Liver (tissue), 9 donors: ENCODE results near the gene NSDHL. TPM values are rescaled to one million over a fixed set of nuclear protein-coding genes. Genes with fewer than 3 reads are reported as not detected.

Experiments
- DNase-seq: peaks from one replicate; pipeline ENCODE4 v3.0.0-alpha.2; 2017; ENCODE audit warnings: low spot score
- H3K27ac ChIP-seq, 2 donors: one replicate each; pipeline ENCODE4 v1.7.0; 2013; ENCODE audit warnings: inconsistent platforms in 2 of 2, low read length in 2 of 2, control low read depth in 1 of 2, low read depth in 1 of 2, mild to moderate bottlenecking in 1 of 2
- H3K27me3 ChIP-seq, 4 donors: one replicate each; pipeline versions ENCODE4 v1.6.1 to v1.7.0; 2013; ENCODE audit warnings: low read length in 3 of 4, inconsistent platforms in 1 of 4, mild to moderate bottlenecking in 1 of 4, moderate library complexity in 1 of 4; ENCODE audit not compliant: control insufficient read depth in 4 of 4, insufficient read depth in 4 of 4
- H3K36me3 ChIP-seq, 4 donors: one replicate each; pipeline versions ENCODE4 v1.6.1 to v1.7.0; 2013; ENCODE audit warnings: low read length in 3 of 4, mild to moderate bottlenecking in 3 of 4, low read depth in 1 of 4, moderate library complexity in 1 of 4; ENCODE audit not compliant: control insufficient read depth in 4 of 4, insufficient read depth in 3 of 4
- H3K4me1 ChIP-seq, 4 donors: one replicate each; pipeline versions ENCODE4 v1.6.1 to v1.7.0; 2013; ENCODE audit warnings: low read length in 3 of 4, mild to moderate bottlenecking in 3 of 4, moderate library complexity in 1 of 4; ENCODE audit not compliant: control insufficient read depth in 4 of 4, insufficient read depth in 4 of 4
- H3K4me3 ChIP-seq, 3 donors: one replicate each; pipeline versions ENCODE4 v1.6.1 to v1.7.0; 2013; ENCODE audit warnings: low read length in 3 of 3, control low read depth in 1 of 3, low read depth in 1 of 3, mild to moderate bottlenecking in 1 of 3
- H3K9ac ChIP-seq, 2 donors: one replicate each; pipeline ENCODE4 v1.7.0; 2013; ENCODE audit warnings: low read length in 2 of 2, mild to moderate bottlenecking in 2 of 2, moderate library complexity in 2 of 2, control low read depth in 1 of 2, low read depth in 1 of 2
- H3K9me3 ChIP-seq, 4 donors: one replicate each; pipeline versions ENCODE4 v1.6.1 to v1.7.0; 2013; ENCODE audit warnings: low read length in 3 of 4; ENCODE audit not compliant: control insufficient read depth in 4 of 4
- EGR1 ChIP-seq, 2 donors: IDR thresholded peaks; 2 replicates each; pipeline ENCODE4 v1.6.1; 2016 to 2018; ENCODE audit warnings: antibody characterized with exemption in 2 of 2, low read depth in 2 of 2
- FOXA1 ChIP-seq: IDR thresholded peaks from 2 replicates; pipeline ENCODE4 v1.6.1; 2016; ENCODE audit warnings: antibody characterized with exemption
- FOXA2 ChIP-seq: IDR thresholded peaks from 2 replicates; pipeline ENCODE4 v1.6.1; 2016; ENCODE audit warnings: antibody characterized with exemption
- GABPA ChIP-seq, 2 donors: IDR thresholded peaks in 1 of 2; conservative IDR thresholded peaks in 1 of 2; 2 replicates each; pipeline ENCODE4 v1.6.1; 2016; ENCODE audit warnings: antibody characterized with exemption in 2 of 2, mild to moderate bottlenecking in 1 of 2, moderate library complexity in 1 of 2
- HNF4A ChIP-seq, 2 donors: conservative IDR thresholded peaks; 2 replicates each; pipeline ENCODE4 v1.6.1; 2016; ENCODE audit warnings: antibody characterized with exemption in 2 of 2, mild to moderate bottlenecking in 2 of 2
- JUND ChIP-seq, 2 donors: IDR thresholded peaks; 2 replicates each; pipeline ENCODE4 v1.6.1; 2016; ENCODE audit warnings: antibody characterized with exemption in 2 of 2
- RAD21 ChIP-seq, 2 donors: IDR thresholded peaks; 2 replicates each; pipeline ENCODE4 v1.6.1; 2016; ENCODE audit warnings: antibody characterized with exemption in 2 of 2, mild to moderate bottlenecking in 2 of 2
- RXRA ChIP-seq, 2 donors: IDR thresholded peaks; 2 replicates each; pipeline ENCODE4 v1.6.1; 2017 to 2018; ENCODE audit warnings: antibody characterized with exemption in 2 of 2, mild to moderate bottlenecking in 1 of 2
- WGBS: extraction: QIAGEN DNeasy Blood & Tissue Kit; methylation state at CpG from one replicate; pipeline ENCODE4 v1.1.7; 2013; 5-methylcytosine and 5-hydroxymethylcytosine counted together
- polyA plus RNA-seq, 2 donors: library from polyadenylated mRNA; stranded (reverse) in 1 of 2; unstranded in 1 of 2; fragments of 200-250 nt in 1 of 2; fragments of >200 nt in 1 of 2; fragmentation: Nextera tagmentation in 1 of 2; extraction: Ambion mirVana in 1 of 2; gene quantifications; one replicate each; pipeline versions ENCODE4 v1.2.1 to v1.2.3, GENCODE V29; 2013 to 2015
- total RNA-seq, 2 donors: library from RNA; depleted of rRNA; stranded (reverse); fragments of >200 nt; gene quantifications; one replicate each; pipeline ENCODE4 v1.2.3, GENCODE V29; 2014
- TF ChIP-seq, protein P1 (sequence below): IDR thresholded peaks from 2 replicates; pipeline ENCODE4 v1.6.1; 2016; ENCODE audit warnings: antibody characterized with exemption
- TF ChIP-seq, protein P2 (sequence below): IDR thresholded peaks from 2 replicates; pipeline ENCODE4 v1.6.1; 2016; ENCODE audit warnings: antibody characterized with exemption
- TF ChIP-seq, protein P3 (sequence below): IDR thresholded peaks from 2 replicates; pipeline ENCODE4 v1.6.1; 2016; ENCODE audit warnings: antibody characterized with exemption, mild to moderate bottlenecking
- TF ChIP-seq, protein P4 (sequence below): IDR thresholded peaks from 2 replicates; pipeline ENCODE4 v1.6.1; 2016; ENCODE audit warnings: antibody characterized with exemption
- donor health status: healthy.
- donor health status: healthy.
- donor health status: healthy.
- donor health status: healthy.
- donor health status: healthy.

The NSDHL gene
- total and polyA plus RNA-seq, 4 donors, result 23.8 to 63.6 (median 38.6) TPM

DNA sequence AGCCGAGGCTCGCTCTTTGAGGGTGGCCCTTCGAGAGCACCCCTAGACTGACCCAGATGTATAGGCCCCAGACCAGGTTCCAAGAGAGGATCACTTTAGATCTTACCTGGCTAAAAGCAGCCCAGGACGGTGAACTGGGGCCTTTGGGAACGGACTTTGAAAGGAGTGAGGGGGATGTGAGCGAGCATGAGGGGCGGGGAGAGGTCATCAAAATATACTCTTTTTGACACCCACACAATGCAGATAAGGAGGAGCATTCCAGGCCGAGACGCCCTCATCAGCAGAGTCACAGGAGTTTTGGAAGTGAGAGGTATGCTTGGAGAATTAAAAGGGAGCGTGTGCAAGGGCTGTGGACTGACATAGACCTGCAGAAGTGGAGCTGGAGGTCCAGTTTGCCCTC lies 528 bp downstream of the NSDHL start:
- DNase-seq, result no peak
- Histone ChIP-seq H3K4me3 (peak overlapping the region; percentile 67 to 89 (median 78)), H3K27ac (peak overlapping the region; percentile 56 to 77), H3K27me3 (no peaks in the 10 kb centered on the region), H3K4me1 (peaks cover 4 to 35% (median 25%) of the 10 kb centered on the region in 4 donors), H3K9ac (peak overlapping the region in 1 of 2 donors; percentile 89), H3K9me3 (no peaks in the 10 kb centered on the region), H3K36me3 (peaks cover 0 to 3% (median 1%) of the 10 kb centered on the region in 4 donors)
- WGBS, result 3% methylated on average over 10 of the region's 10 CpGs
- no peak for TF ChIP-seq FOXA1
- TF ChIP-seq, protein P1, sequence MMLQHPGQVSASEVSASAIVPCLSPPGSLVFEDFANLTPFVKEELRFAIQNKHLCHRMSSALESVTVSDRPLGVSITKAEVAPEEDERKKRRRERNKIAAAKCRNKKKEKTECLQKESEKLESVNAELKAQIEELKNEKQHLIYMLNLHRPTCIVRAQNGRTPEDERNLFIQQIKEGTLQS, result no peak
- TF ChIP-seq EGR1 (IDR thresholded peaks at IDR 0.05; ENCODE audit: low read depth in 2 of 2), result no peak
- TF ChIP-seq, protein P2, sequence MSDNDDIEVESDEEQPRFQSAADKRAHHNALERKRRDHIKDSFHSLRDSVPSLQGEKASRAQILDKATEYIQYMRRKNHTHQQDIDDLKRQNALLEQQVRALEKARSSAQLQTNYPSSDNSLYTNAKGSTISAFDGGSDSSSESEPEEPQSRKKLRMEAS, result no peak
- no peak for TF ChIP-seq GABPA (IDR thresholded peaks at IDR 0.05 in 1 of 2, conservative IDR thresholded peaks at IDR 0.05 in 1 of 2)
- TF ChIP-seq, protein P3, sequence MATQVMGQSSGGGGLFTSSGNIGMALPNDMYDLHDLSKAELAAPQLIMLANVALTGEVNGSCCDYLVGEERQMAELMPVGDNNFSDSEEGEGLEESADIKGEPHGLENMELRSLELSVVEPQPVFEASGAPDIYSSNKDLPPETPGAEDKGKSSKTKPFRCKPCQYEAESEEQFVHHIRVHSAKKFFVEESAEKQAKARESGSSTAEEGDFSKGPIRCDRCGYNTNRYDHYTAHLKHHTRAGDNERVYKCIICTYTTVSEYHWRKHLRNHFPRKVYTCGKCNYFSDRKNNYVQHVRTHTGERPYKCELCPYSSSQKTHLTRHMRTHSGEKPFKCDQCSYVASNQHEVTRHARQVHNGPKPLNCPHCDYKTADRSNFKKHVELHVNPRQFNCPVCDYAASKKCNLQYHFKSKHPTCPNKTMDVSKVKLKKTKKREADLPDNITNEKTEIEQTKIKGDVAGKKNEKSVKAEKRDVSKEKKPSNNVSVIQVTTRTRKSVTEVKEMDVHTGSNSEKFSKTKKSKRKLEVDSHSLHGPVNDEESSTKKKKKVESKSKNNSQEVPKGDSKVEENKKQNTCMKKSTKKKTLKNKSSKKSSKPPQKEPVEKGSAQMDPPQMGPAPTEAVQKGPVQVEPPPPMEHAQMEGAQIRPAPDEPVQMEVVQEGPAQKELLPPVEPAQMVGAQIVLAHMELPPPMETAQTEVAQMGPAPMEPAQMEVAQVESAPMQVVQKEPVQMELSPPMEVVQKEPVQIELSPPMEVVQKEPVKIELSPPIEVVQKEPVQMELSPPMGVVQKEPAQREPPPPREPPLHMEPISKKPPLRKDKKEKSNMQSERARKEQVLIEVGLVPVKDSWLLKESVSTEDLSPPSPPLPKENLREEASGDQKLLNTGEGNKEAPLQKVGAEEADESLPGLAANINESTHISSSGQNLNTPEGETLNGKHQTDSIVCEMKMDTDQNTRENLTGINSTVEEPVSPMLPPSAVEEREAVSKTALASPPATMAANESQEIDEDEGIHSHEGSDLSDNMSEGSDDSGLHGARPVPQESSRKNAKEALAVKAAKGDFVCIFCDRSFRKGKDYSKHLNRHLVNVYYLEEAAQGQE, result no peak
- no peak for TF ChIP-seq FOXA2
- no peak for TF ChIP-seq JUND (IDR thresholded peaks at IDR 0.05)

DNA sequence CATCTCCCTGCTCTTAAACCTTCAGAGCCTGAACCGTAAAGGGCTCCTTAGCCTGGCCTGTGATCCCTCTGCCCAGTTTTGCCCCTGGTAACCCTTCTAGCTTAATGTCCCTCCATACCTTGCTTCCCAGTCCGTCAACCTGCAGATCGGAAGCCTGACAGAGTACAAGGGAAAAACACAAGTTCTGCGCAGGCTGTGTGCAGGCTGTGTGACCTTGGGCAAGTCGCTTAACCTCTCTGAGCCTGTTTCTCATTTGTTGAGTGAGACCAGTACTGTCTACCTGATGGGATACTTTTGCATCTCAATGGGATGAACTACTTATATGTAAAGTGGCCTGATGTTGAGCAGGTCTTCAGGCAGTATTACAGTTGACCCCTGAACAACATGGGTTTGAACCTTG lies 1.7 kb downstream of the NSDHL start:
- Histone ChIP-seq H3K4me1 (peaks cover 4 to 35% (median 25%) of the 10 kb centered on the region in 4 donors), H3K27ac (no peak overlapping the region), H3K9me3 (no peaks in the 10 kb centered on the region), H3K9ac (no peak overlapping the region), H3K27me3 (no peaks in the 10 kb centered on the region), H3K4me3 (peak overlapping the region in 1 of 3 donors; percentile 78), H3K36me3 (peaks cover 0 to 3% (median under 1%) of the 10 kb centered on the region in 4 donors)
- TF ChIP-seq, protein P1, result no peak
- TF ChIP-seq, protein P4, sequence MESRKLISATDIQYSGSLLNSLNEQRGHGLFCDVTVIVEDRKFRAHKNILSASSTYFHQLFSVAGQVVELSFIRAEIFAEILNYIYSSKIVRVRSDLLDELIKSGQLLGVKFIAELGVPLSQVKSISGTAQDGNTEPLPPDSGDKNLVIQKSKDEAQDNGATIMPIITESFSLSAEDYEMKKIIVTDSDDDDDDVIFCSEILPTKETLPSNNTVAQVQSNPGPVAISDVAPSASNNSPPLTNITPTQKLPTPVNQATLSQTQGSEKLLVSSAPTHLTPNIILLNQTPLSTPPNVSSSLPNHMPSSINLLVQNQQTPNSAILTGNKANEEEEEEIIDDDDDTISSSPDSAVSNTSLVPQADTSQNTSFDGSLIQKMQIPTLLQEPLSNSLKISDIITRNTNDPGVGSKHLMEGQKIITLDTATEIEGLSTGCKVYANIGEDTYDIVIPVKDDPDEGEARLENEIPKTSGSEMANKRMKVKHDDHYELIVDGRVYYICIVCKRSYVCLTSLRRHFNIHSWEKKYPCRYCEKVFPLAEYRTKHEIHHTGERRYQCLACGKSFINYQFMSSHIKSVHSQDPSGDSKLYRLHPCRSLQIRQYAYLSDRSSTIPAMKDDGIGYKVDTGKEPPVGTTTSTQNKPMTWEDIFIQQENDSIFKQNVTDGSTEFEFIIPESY, result no peak
- TF ChIP-seq FOXA2 (no peak), RXRA (IDR thresholded peaks at IDR 0.05) (no peak), GABPA (IDR thresholded peaks at IDR 0.05 in 1 of 2, conservative IDR thresholded peaks at IDR 0.05 in 1 of 2) (no peak), HNF4A (conservative IDR thresholded peaks at IDR 0.05) (no peak), RAD21 (IDR thresholded peaks at IDR 0.05) (no peak)
- TF ChIP-seq, protein P2, result no peak
- DNase-seq, result no peak
- WGBS, result 96% methylated on average over 5 of the region's 5 CpGs
